NCI-H69 (cell line): ENCODE measurements around the gene DLGAP1.
A peak's percentile ranks its signal among the peaks of the same experiment; 100 is the strongest.

Source experiments
- DNase-seq: peaks from one replicate; lab custom pipeline; 2025; lab: John Stamatoyannopoulos, UW

Gene DLGAP1

DNA sequence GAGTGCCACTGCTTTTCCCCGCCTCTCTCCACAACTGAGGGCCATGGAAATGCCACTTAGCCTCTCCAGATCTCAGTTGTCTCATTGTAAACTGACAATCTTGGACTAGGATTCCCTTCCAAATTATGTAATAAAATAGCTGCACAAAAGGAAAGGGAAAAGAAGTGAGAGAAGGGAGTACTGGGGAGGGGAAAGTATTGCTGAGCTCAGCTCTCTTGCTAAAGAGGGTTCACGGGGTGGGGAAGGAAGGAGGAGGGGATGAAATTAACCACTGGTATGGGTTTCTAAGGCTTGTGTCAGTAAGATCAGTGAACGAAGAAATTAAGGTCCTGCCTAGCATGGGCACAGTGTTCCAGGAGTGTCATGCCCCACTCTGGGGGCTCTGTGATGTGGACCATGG, 587.9 kb downstream of the DLGAP1 start:
- no peak for DNase-seq

DNA sequence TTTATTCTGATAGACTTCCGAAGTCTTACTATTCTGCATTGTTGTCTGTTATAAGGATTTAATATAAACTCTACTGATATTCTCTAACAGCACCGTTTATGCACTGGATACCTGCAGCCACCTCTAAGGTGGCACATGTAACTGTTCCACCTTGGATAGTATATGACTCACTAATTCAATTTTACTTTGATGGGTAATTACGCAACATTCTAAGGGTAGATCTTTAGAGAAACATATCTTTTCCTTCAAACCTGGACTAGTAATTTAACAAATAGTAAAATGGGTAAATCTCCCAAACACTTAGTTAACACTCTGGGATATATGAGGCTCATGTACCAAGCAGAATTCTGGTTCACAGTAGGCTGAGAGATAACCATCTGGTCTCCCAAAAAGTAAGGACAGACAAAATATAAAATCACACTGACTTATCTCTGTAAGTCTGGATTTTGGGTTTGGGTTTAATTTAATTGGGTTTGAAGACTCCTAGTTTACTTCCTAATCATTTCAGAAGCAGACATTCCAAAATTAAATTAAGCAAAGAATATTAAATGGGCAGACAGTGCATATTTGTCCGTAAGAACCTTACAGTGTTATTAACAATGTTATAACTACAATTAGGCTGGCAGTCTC, 590.3 kb downstream of the DLGAP1 start:
- no peak for DNase-seq

DNA sequence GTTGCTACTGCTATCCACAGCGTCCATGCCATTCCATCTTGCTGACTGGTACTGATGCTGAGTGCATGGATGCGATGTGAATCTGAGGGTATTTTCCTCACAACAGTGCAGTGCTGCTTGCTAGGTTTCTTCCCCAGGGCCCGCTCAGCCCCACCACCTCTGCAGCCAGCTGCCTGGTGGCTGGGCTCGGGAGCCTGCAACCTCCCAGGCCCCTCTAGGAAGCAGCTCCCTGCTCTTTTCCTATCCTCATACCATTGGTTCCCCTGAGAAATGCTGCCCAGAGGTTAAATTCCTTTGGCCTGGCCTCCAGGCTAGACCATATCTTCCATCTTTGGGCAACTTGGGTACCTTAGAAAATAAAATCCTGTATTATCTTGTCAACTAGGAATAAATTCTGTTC, 591.5 kb downstream of the DLGAP1 start:
- DNase-seq: no peak

DNA sequence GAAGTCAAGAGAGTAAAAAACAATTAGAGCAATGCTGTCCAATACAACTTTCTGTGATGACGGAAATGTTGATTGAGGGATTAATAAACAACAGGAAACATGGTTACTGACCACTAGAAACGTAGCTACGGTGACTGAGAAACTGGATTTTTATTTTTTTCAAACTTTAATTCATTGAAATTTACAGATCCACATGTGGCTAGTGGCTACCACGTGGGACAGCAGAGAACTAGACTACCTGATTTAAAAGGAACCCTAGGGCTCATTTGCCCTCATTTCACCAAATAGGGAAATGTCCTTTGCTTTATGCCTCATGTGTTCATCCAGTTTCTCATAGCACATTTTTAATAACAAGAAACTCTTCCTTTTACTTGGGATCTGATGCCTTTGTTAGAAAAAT, 592.1 kb downstream of the DLGAP1 start:
- DNase-seq: no peak

DNA sequence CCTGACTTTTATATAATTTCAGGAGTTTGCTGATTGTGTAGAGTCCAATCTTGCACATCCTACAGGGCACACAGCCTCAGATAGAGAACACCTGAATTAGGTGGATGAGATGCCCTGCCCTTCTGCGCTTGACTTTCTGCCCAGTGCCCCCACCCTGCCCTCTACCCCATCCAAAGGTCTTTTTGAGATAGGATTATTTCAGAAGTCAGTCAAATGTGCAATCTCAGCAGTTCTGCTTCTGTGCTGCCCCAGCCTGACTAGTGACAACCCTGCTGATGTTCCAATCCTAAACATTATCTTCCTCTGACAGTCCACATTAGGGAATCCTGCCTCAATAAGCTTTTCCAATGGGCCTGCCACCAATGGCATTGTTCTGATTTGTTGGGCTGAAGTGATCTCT, 593.6 kb downstream of the DLGAP1 start:
- DNase-seq: no peak

DNA sequence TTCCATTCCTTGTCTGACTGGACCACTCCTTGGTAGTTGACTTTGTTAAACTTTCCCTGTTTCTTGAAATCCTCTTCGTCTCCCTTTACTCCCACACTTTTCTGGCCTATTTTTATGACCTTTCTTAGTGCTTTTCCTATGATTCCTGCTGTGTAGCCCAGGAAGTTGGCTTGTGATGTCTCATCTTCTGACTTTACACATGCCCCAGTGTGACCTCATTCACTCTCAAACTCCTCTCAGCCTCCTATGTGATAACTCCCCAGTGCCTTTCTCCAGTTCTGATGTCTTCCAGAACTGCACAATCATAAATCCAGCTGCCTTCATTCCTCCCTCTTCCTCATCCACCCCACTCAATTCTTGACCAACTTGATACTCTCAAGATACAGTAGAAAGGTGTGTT, 597.6 kb downstream of the DLGAP1 start:
- DNase-seq: no peak

DNA sequence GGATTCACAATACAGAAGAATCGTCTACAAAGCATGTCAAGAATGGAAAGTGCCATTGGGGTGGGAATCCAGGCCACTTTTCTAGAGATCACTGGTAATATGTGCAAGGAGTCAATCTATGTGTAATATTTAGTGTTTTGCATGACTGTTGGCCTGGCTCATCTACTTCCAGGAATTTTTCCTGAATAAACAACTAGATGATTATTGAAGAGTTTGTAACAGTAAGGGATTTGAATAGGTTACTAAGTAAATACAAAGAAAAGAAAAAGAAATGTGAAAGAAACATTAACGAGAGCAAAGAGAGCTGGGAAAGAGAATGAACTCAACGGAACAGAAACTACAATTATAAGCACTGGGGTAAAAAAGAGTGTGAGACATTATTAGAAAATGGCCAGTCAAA, 599.1 kb downstream of the DLGAP1 start:
- no peak for DNase-seq

DNA sequence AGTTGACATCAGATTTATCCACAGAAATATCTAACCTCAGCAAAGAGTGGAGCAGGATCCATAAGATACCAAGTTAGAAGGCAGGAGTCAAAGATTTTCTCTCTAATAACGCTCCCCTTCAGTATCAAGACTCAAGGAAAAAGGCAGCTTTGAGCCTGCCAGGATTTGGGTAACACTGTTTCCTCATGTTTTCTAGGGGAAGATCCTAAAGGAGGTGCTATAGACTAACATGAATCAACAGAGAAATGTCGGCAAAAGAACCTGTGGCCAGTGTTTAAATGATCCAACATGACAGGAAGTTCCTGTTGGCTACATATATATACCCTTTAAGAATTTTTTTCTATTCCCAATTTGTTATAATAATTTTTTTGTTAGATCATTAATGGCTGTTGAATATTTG, 602.8 kb downstream of the DLGAP1 start:
- peak; percentile 50 for DNase-seq

DNA sequence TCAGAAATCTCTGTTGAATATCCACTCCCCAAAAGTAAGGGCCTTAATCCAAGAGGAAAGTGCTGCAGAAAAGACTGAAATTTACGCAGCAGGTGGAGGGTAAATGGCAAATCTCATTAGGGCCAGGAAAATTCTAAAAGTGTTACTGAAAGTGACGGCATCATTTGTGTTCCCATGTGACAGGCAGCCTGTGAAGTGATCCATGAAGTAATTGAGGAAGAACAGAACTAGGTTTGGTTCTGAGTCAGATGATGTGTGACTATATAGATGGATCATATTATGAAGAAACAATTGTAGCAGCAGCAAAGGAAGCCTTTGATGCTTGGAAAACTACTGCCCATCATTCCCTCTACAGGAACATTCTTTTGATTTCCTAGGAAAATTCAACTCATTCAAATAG, 603.9 kb downstream of the DLGAP1 start:
- DNase-seq: no peak

DNA sequence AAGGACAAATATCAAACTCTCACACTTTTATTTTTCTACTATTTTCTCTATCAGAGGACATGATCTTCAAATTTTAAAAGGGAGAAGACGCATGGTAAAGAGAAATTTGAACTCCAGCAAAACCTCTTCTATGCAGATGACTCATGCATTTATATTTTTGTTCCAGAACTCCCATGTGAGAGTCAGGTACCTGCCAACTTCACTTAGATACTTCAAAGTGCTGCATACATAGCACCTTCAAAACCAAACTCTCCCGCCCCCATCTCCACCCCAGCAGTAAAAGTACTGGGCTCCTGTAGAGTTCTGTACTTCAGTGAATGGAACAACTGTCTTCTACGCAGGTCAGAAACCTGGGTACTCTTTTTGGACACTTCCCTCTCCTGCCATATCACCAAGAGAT, 606.8 kb downstream of the DLGAP1 start:
- DNase-seq: no peak

DNA sequence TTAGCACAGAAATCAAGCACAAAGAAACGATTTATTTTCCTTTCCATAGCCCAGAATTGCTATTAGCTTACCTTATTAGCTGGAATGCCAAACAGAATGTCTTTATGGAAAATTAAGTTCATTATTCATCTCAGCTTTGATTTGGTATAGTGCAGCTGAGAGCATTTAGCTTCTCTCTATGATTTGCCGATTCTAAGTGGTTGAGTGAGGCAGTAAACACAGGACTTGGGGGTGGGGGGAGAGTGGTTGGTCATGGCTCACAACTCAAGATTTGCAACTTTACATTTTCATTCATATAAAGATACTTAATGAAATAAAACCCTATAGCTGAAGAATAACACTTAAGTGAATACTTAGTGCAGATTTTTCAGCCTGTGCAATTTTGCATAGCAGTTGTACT, 609.9 kb downstream of the DLGAP1 start:
- DNase-seq: no peak

DNA sequence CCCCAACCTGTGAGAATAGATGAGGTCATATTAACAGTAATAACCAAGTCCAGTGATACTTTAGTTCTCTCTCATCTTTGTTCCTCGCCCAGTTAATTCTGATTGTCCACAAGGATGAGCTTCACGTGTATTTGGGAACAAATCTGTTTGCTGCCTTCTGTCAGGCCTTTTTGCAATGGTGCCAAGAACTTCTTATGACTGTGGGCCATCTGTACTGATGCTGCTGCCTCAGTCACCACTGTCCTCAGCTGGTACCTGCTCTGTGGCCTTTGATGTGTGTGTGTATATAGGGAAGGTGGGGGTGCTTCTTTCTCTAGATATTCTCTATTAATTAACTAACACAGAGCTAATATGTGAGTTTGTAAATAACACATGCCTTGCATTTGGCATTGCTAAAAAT, 612.3 kb downstream of the DLGAP1 start:
- DNase-seq: peak; percentile 17

DNA sequence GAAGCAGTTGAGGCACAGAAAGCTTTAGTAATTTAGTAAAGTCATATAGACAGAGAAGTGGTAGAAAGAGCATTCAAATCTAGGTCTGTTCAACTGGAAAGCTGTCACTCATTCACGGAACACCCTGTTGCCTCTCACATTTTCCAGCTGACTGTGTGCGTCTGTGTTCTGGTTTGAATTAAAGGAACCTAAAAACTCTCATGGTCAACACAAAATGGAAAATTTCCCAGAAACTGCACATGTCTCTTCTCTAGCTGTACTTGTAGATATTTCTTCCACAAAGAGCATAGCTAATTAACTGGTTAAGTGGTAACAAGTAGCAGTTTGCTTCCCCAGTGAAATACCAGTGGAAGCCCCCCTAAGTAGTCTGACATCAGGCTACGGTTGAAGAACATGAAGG, 614.3 kb downstream of the DLGAP1 start:
- no peak for DNase-seq

DNA sequence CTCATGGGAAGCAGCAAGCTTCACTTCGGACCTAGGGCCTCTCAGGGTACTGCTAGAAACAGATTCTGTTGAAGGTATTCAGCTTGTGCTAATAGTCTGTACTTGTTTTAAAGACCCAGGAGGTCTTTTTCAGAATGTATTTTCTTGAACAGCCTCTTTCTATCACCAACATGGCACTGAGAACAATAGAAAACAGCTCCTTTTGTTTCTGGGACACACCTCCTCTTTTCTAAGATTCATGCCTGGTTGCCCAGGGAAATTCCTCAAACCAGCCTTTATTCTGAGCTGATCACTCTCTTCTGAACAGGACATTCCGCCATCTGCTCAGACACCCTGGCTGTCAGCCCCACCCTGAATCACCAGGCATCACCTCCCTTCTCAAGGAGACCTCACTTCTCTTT, 615.5 kb downstream of the DLGAP1 start:
- DNase-seq: peak; percentile 63

DNA sequence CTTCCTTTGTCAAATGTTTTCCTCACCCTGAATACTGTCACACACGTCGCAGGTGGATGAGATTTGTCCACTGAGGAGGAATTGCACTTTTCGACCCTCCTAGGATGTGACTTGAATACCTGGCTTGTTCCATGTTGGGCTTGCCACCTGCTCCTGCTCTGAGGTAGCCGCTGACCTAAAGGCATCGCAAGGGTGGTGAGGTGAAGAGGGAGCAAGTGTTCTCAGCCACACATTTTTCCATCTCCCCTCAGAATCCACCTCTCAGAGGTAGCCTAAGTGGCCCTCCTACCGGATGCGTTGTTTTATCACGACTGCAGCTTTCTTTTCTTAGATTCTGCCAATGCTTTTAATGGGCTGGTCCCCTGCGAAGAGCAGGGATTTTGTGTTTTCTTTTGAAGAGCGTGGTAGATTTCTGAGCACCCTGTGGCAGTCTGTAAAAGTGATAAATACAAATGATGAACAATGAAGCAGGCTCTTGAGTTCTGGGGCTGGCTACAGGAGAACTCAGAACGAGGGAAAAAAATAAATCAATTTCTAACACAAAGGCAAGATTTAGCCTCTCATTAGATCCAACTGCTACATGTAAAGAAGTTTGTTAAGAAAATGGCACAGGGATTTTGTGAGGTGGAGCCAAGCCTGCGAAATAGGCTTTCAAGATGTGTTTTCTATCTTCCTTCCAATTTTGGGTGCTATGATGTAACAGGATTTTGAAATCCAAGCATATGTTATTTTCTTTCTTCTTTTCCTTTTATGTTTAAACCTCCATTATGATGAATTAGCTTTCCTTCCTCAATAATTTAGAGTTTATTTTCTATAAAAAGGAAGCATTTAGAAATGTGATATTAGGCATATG, 618.4 kb downstream of the DLGAP1 start:
- no peak for DNase-seq

DNA sequence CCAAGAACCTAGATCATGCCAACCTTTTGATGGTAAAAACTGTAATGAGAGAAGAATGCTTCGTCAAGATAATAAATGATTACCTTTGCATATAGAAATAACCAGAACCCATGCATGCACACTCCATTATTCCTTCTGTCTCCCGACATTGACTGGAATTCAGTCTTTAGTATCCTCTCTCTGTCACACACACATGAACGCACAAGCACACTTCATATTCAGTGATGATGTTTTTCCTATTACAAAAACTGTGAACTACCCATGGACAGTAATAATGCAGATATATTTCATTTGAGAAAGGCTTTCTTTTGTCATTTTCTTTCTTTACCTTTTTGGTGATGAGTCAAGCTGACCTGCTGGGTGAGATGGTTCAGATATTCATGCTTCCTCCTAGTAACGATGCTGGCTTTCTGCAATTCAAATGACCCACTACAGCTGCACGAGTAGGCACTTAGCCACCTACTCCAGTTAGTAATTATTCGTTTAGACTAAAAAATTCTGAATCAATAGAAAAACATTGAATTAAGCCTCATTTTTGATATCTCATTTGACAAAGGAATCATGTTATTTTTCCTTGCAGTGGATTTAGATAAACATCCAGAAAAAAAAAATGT, 623.0 kb downstream of the DLGAP1 start:
- peak; percentile 44 for DNase-seq

DNA sequence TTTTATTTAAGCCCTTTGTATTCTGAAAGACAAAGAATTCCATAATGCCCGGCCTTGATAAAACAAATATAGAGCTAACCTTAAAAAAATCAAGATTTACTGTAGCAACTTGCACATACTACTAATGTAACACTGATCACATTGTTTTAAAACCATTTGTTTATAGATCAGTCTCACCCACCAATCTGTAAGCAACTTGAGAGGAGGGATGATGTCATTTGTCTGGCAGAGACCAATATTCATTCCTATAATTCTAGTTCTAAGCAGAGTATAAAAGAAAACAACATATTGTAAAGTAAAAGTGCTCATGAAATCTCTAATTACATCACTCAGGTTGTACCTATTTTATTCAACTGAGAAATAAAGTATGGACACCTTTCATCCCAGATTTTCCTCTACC, 624.5 kb downstream of the DLGAP1 start:
- no peak for DNase-seq

DNA sequence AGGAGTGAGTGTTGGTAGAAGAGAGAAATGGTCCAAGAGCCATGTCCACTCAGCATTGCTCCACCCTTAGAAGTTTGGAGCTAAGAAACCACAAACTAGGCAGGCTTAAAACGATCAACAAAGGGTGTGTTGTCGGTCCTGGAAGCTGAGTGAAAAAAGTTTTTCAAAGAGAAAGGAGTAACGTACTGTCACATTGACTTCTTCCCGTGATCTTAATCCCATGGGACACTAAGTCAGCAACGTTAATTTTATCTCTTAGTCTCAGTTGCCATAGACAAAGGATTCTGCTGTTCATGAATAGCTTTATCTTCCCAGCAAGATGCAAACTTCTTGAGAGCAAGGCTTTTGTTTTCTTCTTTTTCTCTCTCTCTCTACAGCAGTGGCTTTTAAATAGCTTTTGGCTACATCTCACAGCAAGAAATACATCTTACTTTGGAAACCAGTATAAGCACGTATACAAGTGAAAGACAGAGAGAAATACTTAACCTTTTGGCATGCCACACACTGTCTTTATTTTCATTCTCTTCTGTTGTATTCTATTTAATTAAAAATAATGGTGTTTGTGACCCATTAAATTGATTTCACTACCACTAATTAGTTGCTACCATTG, 627.8 kb downstream of the DLGAP1 start:
- peak; percentile 30 for DNase-seq

DNA sequence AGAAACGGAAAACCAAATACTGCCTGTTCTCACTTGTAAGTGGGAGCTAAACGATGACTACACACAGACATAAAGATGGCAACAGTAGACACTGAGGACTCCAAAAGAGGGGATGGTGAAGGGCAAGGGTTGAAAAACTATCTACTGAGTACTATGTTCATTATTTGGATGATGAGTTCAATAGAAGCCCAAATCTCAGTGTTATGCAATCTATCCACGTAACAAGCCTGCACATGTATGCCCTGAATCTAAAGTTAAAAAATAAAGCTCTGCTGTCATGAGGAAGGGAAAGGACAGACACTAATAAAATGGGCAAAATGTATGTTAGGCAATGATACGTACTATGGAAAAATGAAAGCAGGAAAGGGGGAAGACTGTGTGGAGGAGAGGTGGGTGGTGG, 629.1 kb downstream of the DLGAP1 start:
- DNase-seq: no peak

DNA sequence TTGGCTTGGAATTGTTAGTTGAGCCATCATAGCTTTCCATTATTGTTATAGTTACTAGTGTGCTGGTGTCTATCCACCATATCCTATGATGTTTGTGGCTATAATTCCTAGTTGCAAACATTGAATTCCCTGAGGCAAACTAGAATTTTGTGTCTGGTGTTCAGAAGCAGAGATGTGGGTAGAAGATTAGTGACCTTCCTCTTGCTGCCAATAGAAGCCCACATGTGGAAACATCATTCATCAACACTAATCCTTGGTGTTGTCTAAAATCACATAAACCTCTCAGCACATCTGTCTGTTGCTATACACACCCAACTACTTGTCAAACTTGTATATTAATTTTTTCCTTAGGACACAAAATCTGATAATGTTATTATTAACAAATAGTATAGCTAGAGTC, 631.0 kb downstream of the DLGAP1 start:
- no peak for DNase-seq

DNA sequence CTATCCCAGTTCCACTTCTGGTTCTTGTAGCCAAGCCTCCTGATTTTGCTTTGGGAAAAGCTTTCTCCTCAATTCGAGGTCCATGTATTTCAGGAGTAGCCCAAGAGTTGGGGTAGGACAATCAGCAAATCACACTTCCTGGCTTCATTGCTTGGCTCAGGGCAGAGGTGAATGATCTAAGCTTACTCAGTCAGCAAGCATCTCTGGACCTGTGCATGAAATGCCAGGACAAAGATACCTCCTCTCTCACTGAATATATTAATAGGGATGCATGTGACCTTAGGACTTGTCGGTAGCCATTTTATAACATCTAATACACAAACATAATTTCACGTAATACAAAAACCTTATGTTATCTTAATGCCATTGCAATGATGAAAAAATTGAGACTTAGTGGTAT, 632.0 kb downstream of the DLGAP1 start:
- no peak for DNase-seq

DNA sequence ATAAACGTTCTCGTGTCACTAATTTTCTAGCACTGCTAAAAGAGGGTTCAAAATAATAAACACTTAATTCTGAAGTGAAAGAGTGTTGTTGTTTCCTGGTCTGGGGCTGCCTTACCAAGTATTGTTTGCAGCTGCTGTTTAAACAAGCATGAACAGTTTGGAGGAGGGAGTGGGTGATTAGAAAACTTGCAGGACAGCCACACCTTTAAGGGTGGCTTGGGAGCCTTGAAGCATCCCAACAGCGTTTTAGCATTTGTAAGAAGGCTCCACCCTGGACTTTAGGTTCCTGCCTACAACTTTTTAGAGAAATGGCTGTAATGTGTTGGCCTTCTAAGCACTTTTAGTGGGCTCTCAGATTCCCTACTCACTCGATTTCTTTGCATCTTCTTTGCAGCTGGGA, 633.6 kb downstream of the DLGAP1 start:
- peak; percentile 71 for DNase-seq

DNA sequence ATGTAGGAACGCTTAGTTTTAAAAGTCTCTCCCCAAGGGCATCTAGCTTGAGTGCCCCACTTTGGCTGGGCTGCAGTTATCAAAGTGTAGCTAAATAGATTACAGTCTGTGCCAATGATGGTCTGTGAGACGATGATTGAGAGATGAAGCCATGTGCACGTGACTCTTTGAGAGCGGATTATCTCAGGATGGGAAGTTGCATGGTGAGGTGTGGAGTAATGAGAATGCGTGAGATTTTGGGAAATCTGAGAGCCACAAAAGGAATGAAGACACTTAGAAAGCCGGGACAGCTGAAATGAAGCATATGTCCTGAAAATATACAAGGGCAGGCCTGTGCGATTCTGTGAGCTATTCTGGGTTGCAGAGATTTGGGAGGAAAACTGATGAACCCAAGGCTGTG, 635.1 kb downstream of the DLGAP1 start:
- DNase-seq: peak; percentile 46
